Esophagus muscularis mucosa (tissue), 4 donors: Measurements from ENCODE around the gene MN1. TPM values are rescaled to one million over a fixed set of nuclear protein-coding genes. Genes with fewer than 3 reads are reported as not detected.

Experiments
- DNase-seq: peaks from one replicate; pipeline ENCODE4 v3.0.0-alpha.2; 2017; ENCODE audit errors: extremely low spot score
- H3K27ac ChIP-seq, 4 donors: fragments of 200-600 bp; sonication (generic); replicated peaks in 1 of 4; 1 replicate in 3 of 4; 2 replicates in 1 of 4; pipeline ENCODE4 v1.5.1; 2016 to 2019; ENCODE audit warnings: mild to moderate bottlenecking in 1 of 4
- H3K27me3 ChIP-seq, 4 donors: fragments of 200-600 bp; sonication (generic); one replicate each; pipeline versions ENCODE4 v1.5.1 to v1.6.0; 2016 to 2019
- H3K36me3 ChIP-seq, 4 donors: fragments of 200-600 bp; sonication (generic); one replicate each; pipeline ENCODE4 v1.5.1; 2016 to 2019
- H3K4me1 ChIP-seq, 4 donors: fragments of 200-600 bp; sonication (generic); one replicate each; pipeline ENCODE4 v1.5.1; 2016 to 2019
- H3K4me3 ChIP-seq, 4 donors: fragments of 200-600 bp; sonication (generic); 1 replicate in 2 of 4; 2 replicates in 2 of 4; pipeline ENCODE4 v1.5.1; 2016 to 2019; ENCODE audit warnings: mild to moderate bottlenecking in 4 of 4, moderate library complexity in 1 of 4
- H3K9me3 ChIP-seq, 4 donors: fragments of 200-600 bp; sonication (generic); 1 replicate in 3 of 4; 2 replicates in 1 of 4; pipeline ENCODE4 v1.5.1; 2016 to 2019
- EP300 ChIP-seq: sonication (generic); formaldehyde crosslinking; IDR thresholded peaks from one replicate; pipeline ENCODE4 v1.6.1; 2017; ENCODE audit warnings: antibody characterized with exemption
- POLR2A ChIP-seq: fragments of 450-650 bp; IDR thresholded peaks from one replicate; pipeline ENCODE4 v1.6.1; 2017; ENCODE audit warnings: antibody characterized with exemption, moderate library complexity, mild to moderate bottlenecking, low read depth
- POLR2AphosphoS5 ChIP-seq, 2 donors: sonication (generic); formaldehyde crosslinking; IDR thresholded peaks; one replicate each; pipeline ENCODE4 v1.6.1; 2017; ENCODE audit warnings: antibody characterized with exemption in 2 of 2
- WGBS: methylation state at CpG from one replicate; pipeline ENCODE4 v1.1.5; 2018; 5-methylcytosine and 5-hydroxymethylcytosine counted together
- intact Hi-C: fragments of 100-400 bp; cut with DNase I; formaldehyde crosslinking; loops from one replicate; pipeline ENCODE4 v1.15.1; 2023
- total RNA-seq, 4 donors: library from RNA; depleted of rRNA; stranded (reverse); fragments of >200 nt; gene quantifications; one replicate each; pipeline versions ENCODE4 v1.1.0 to v1.2.1, GENCODE V29; 2016
- TF ChIP-seq, protein P1 (sequence below), 3 experiments: fragments of 200-600 bp in 2 of 3; fragments of 450-650 bp in 1 of 3; sonication (generic) in 2 of 3; IDR thresholded peaks; one replicate each; pipeline ENCODE4 v1.5.1; 2017 to 2019; ENCODE audit warnings: antibody characterized with exemption in 3 of 3, mild to moderate bottlenecking in 2 of 3, moderate library complexity in 1 of 3

The MN1 gene
- total RNA-seq, 4 donors from 2014 or later = 16.2 to 47.3 (median 29.0) TPM

- H3K27me3 ChIP-seq = no peaks in the 10 kb centered on the region
- H3K4me1 ChIP-seq = peaks cover 24 to 34% (median 28%) of the 10 kb centered on the region in 4 donors
- no peak overlapping the region for H3K27ac ChIP-seq
- H3K4me3 ChIP-seq = no peak overlapping the region
- H3K36me3 ChIP-seq = peaks cover 0 to 38% (median 29%) of the 10 kb centered on the region in 4 donors
- 87% methylated on average over 7 of the region's 7 CpGs for WGBS
- intact Hi-C loops = no loop called here
- peak; percentile 42 for DNase-seq
- TF ChIP-seq POLR2AphosphoS5 (IDR thresholded peaks at IDR 0.05) = no peak
- TF ChIP-seq EP300 = no peak
- no peak for TF ChIP-seq POLR2A
- TF ChIP-seq, protein P1, sequence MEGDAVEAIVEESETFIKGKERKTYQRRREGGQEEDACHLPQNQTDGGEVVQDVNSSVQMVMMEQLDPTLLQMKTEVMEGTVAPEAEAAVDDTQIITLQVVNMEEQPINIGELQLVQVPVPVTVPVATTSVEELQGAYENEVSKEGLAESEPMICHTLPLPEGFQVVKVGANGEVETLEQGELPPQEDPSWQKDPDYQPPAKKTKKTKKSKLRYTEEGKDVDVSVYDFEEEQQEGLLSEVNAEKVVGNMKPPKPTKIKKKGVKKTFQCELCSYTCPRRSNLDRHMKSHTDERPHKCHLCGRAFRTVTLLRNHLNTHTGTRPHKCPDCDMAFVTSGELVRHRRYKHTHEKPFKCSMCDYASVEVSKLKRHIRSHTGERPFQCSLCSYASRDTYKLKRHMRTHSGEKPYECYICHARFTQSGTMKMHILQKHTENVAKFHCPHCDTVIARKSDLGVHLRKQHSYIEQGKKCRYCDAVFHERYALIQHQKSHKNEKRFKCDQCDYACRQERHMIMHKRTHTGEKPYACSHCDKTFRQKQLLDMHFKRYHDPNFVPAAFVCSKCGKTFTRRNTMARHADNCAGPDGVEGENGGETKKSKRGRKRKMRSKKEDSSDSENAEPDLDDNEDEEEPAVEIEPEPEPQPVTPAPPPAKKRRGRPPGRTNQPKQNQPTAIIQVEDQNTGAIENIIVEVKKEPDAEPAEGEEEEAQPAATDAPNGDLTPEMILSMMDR (IDR thresholded peaks at IDR 0.05) = no peak
- no peaks in the 10 kb centered on the region for H3K9me3 ChIP-seq
Observed at GRCh38 chr22:27845644-27846043, 44.1 kb upstream of the MN1 start.

DNA sequence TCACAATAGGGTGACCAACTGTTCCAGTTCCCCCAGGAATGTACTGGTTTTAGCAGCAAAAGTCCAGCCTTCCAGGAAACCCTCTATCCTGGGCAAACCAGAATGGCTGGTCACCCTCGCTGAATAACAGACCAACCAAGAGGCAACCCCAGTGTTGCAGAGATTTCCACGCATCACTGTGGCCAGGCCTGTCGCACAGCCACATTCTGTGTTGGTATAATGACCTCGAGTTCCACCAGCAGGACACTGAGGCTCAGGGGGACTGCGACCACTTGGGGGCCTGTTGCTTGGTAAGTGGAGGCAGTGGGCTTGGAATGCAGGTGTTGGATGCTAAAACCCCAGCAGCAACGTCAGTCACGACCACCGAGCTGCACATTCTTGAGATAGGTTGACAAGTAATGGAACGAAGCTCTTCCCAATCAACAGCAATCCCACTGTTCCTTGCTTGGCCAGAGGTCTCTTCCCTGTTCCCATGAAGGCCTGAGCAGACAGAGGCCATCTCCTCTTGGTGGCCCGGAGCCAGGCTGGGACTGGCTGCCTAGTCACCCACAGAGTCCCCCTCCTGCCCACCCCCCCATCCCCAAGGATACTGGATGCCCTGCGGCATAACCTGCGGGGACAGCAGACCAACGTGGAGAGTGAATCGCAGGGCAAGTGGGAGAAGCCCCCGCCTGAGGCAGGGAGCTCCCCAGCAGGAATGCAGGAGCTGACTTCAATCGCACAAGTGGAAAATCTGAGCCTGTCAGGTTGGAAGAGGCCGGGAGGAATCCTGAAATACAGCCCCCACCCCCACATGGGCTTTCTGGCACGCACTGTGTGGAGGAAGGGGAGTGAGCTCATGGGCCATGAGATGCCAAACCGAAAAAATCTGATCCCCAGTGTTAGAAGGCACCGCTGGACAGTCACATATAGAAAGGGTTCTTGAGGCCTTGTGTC, 43.4 kb upstream of the MN1 start:
- H3K27me3 ChIP-seq = no peaks in the 10 kb centered on the region
- TF ChIP-seq POLR2AphosphoS5 (IDR thresholded peaks at IDR 0.05) = no peak
- TF ChIP-seq POLR2A = no peak
- TF ChIP-seq EP300 = no peak
- TF ChIP-seq, protein P1 (IDR thresholded peaks at IDR 0.05) = no peak
- intact Hi-C loops = no loop called here
- 87% methylated on average over 11 of the region's 20 CpGs for WGBS
- H3K36me3 ChIP-seq = peaks cover 0 to 36% (median 29%) of the 10 kb centered on the region in 4 donors
- no peak overlapping the region for H3K27ac ChIP-seq
- H3K4me1 ChIP-seq = peaks cover 17 to 27% (median 21%) of the 10 kb centered on the region in 4 donors
- H3K4me3 ChIP-seq = no peak overlapping the region
- no peaks in the 10 kb centered on the region for H3K9me3 ChIP-seq
- DNase-seq = peak; percentile 53

GRCh38 chr22:27844256-27844655, 42.7 kb upstream of the MN1 start:
- Histone ChIP-seq H3K4me3 (no peak overlapping the region), H3K9me3 (no peaks in the 10 kb centered on the region), H3K36me3 (peaks cover 0 to 36% (median 26%) of the 10 kb centered on the region in 4 donors), H3K4me1 (peaks cover 10 to 20% (median 14%) of the 10 kb centered on the region in 4 donors), H3K27me3 (no peaks in the 10 kb centered on the region), H3K27ac (no peak overlapping the region)
- 94% methylated on average over 6 of the region's 6 CpGs for WGBS
- DNase-seq = no peak
- no peak for TF ChIP-seq EP300
- intact Hi-C loops = no loop called here

DNA sequence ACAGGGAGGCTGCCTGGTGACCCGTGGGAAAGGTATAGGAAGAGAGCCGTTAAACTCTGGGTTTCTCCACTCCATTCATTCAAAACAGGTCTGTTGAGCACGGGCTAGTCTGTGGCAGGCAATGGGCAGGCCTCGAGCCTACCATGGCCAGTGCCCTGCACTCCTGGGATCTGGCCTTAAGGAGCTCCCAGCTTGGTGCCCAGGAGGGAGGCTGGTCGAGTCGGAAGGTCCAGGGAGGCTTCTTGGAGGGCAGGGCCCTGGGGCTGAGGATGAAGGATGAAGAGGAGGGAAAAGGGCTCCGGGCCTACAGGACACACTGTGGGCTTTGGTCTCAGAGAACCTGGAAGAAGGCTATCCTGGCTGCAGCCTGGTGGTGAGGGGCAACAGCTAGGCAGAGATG, 41.9 kb upstream of the MN1 start:
- Histone ChIP-seq H3K36me3 (peaks cover 0 to 31% (median 19%) of the 10 kb centered on the region in 4 donors), H3K27ac (no peak overlapping the region), H3K9me3 (no peaks in the 10 kb centered on the region), H3K4me1 (peaks cover 8 to 14% (median 11%) of the 10 kb centered on the region in 4 donors), H3K4me3 (no peak overlapping the region), H3K27me3 (no peaks in the 10 kb centered on the region)
- intact Hi-C loops = no loop called here
- 79% methylated on average over 7 of the region's 7 CpGs for WGBS
- no peak for DNase-seq
- TF ChIP-seq, protein P1 (IDR thresholded peaks at IDR 0.05) = no peak
- TF ChIP-seq POLR2AphosphoS5 (IDR thresholded peaks at IDR 0.05) (no peak), EP300 (no peak), POLR2A (no peak)

- DNase-seq = no peak
- Histone ChIP-seq H3K27ac (peak overlapping the region in 1 of 4 donors; percentile 8), H3K9me3 (no peaks in the 10 kb centered on the region), H3K4me1 (peaks cover 8 to 14% (median 11%) of the 10 kb centered on the region in 4 donors), H3K27me3 (no peaks in the 10 kb centered on the region), H3K4me3 (no peak overlapping the region), H3K36me3 (peaks cover 0 to 25% (median 14%) of the 10 kb centered on the region in 4 donors)
- 82% methylated on average over 15 of the region's 15 CpGs for WGBS
- intact Hi-C loops = no loop called here
- TF ChIP-seq POLR2A = no peak
- TF ChIP-seq POLR2AphosphoS5 (IDR thresholded peaks at IDR 0.05) = no peak
- TF ChIP-seq EP300 = no peak
- TF ChIP-seq, protein P1 (IDR thresholded peaks at IDR 0.05) = no peak
Observed at GRCh38 chr22:27842669-27843431, 41.3 kb upstream of the MN1 start.
